IMR-90 (cell line): ENCODE measurements around the gene EPC2. TPM values are rescaled to one million over a fixed set of nuclear protein-coding genes. Genes with fewer than 3 reads are reported as not detected.
A peak's percentile ranks its signal among the peaks of the same experiment; 100 is the strongest.

Experiments
- ATAC-seq: fragments of 200-7000 bp; cut with Tn5 transposase; 2 replicates; pipeline ENCODE4 v1.9.1; 2020; ENCODE audit warnings: low read depth, mild to moderate bottlenecking, moderate library complexity
- BruUV-seq: library from RNA; stranded (reverse); fragments of 400-500 nt; replicated peaks from 2 replicates; lab custom pipeline; 2021; lab: Mats Ljungman, UMichigan
- CTCF ChIA-PET: fragments of 300-600 bp; formaldehyde crosslinking; extraction: SDS; loops from one replicate; lab custom pipeline; 2021; ENCODE audit warnings: antibody characterized with exemption; lab: Yijun Ruan, JAX
- POLR2A ChIA-PET: fragments of 300-600 bp; sonication (Branson Sonifier 250); formaldehyde crosslinking; loops from one replicate; lab custom pipeline; 2022; ENCODE audit warnings: antibody characterized with exemption; ENCODE audit not compliant: unreplicated experiment; lab: Charles Lee
- DNase-seq: peaks from one replicate; pipeline ENCODE4 v3.0.0; 2013
- H2AFZ ChIP-seq: replicated peaks from 2 replicates; pipeline ENCODE3; 2013; ENCODE audit warnings: low read length, mild to moderate bottlenecking; ENCODE audit not compliant: poor library complexity
- H2AK5ac ChIP-seq: 2 replicates; pipeline ENCODE4 v1.6.1; 2013; ENCODE audit warnings: low read depth, low read length, inconsistent platforms
- H2AK9ac ChIP-seq: replicated peaks from 2 replicates; pipeline ENCODE3; 2013; ENCODE audit warnings: mild to moderate bottlenecking, low read depth, low read length, moderate library complexity; ENCODE audit not compliant: poor library complexity
- H2BK120ac ChIP-seq: 2 replicates; pipeline ENCODE4 v1.6.1; 2013; ENCODE audit warnings: low read depth, low read length, inconsistent platforms
- H2BK15ac ChIP-seq: 3 replicates; pipeline ENCODE4 v1.6.1; 2013; ENCODE audit warnings: low read depth, low read length, inconsistent platforms
- H2BK20ac ChIP-seq: 2 replicates; pipeline ENCODE4 v1.6.1; 2013; ENCODE audit warnings: low read depth, mild to moderate bottlenecking, inconsistent platforms, low read length, moderate library complexity
- H2BK5ac ChIP-seq: 2 replicates; pipeline ENCODE4 v1.6.1; 2013; ENCODE audit warnings: mild to moderate bottlenecking, low read depth, low read length, inconsistent platforms; ENCODE audit not compliant: poor library complexity, severe bottlenecking
- H3K14ac ChIP-seq: replicated peaks from 2 replicates; pipeline ENCODE4 v1.6.1; 2013; ENCODE audit warnings: low read depth, low read length, inconsistent platforms
- H3K18ac ChIP-seq: 2 replicates; pipeline ENCODE4 v1.6.1; 2013; ENCODE audit warnings: low read depth, low read length, control low read depth
- H3K23ac ChIP-seq: 2 replicates; pipeline ENCODE4 v1.6.1; 2013; ENCODE audit warnings: low read depth, low read length, inconsistent platforms
- H3K27ac ChIP-seq: 2 replicates; pipeline ENCODE4 v1.5.1; 2013; ENCODE audit warnings: mild to moderate bottlenecking, control low read depth, low read length; ENCODE audit not compliant: insufficient read depth
- H3K27me3 ChIP-seq: 2 replicates; pipeline ENCODE4 v1.6.1; 2013; ENCODE audit warnings: low read length; ENCODE audit not compliant: control insufficient read depth, insufficient read depth
- H3K36me3 ChIP-seq: 2 replicates; pipeline ENCODE4 v1.6.1; 2013; ENCODE audit warnings: low read length, mixed read lengths; ENCODE audit not compliant: control insufficient read depth, insufficient read depth
- H3K4ac ChIP-seq: 2 replicates; pipeline ENCODE4 v1.6.1; 2013; ENCODE audit warnings: low read depth, low read length, inconsistent platforms
- H3K4me1 ChIP-seq: 2 replicates; pipeline ENCODE4 v1.6.1; 2013; ENCODE audit warnings: low read length, mixed read lengths; ENCODE audit not compliant: control insufficient read depth, insufficient read depth
- H3K4me2 ChIP-seq: 2 replicates; pipeline ENCODE4 v1.6.1; 2013; ENCODE audit warnings: low read depth, mild to moderate bottlenecking, control low read depth, low read length, moderate library complexity
- H3K4me3 ChIP-seq: 2 replicates; pipeline ENCODE4 v1.5.1; 2013; ENCODE audit warnings: low read depth, mild to moderate bottlenecking, control low read depth, low read length, moderate library complexity; ENCODE audit not compliant: insufficient read depth
- H3K56ac ChIP-seq: 2 replicates; pipeline ENCODE4 v1.6.1; 2013; ENCODE audit warnings: low read length, inconsistent platforms; ENCODE audit not compliant: insufficient read depth; ENCODE audit errors: extremely low read depth
- H3K79me1 ChIP-seq, 2 experiments: 2 replicates each; pipeline ENCODE4 v1.6.1; 2013; ENCODE audit warnings: low read length in 2 of 2, inconsistent platforms in 1 of 2, low read depth in 1 of 2
- H3K9ac ChIP-seq: 2 replicates; pipeline ENCODE4 v1.6.1; 2013; ENCODE audit warnings: low read depth, low read length, control low read depth
- H3K9me1 ChIP-seq: 2 replicates; pipeline ENCODE4 v1.6.1; 2013; ENCODE audit warnings: low read length, inconsistent platforms; ENCODE audit not compliant: insufficient read depth
- H3K9me3 ChIP-seq: 2 replicates; pipeline ENCODE4 v1.6.1; 2013; ENCODE audit warnings: low read length; ENCODE audit not compliant: control insufficient read depth, insufficient read depth
- H4K20me1 ChIP-seq: 2 replicates; pipeline ENCODE4 v1.6.1; 2013; ENCODE audit warnings: low read length, inconsistent platforms; ENCODE audit not compliant: insufficient read depth
- H4K5ac ChIP-seq: 2 replicates; pipeline ENCODE4 v1.6.1; 2013; ENCODE audit warnings: mild to moderate bottlenecking, low read depth, low read length, control low read depth
- H4K8ac ChIP-seq, 2 experiments: 2 replicates each; pipeline ENCODE4 v1.6.1; 2013; ENCODE audit warnings: low read depth in 2 of 2, low read length in 2 of 2, control low read depth in 1 of 2, inconsistent platforms in 1 of 2
- H4K91ac ChIP-seq: 2 replicates; pipeline ENCODE4 v1.6.1; 2013; ENCODE audit warnings: low read depth, low read length, inconsistent platforms; ENCODE audit not compliant: insufficient read depth
- FOS ChIP-seq: fragments of 150-350 bp; IDR thresholded peaks from 2 replicates; pipeline ENCODE4 v1.6.1; 2016; ENCODE audit warnings: low read depth, low read length
- RCOR1 ChIP-seq: IDR thresholded peaks from 2 replicates; pipeline ENCODE4 v1.6.1; 2012; ENCODE audit warnings: mild to moderate bottlenecking, low read length, improper control_type of control experiment; ENCODE audit not compliant: insufficient replicate concordance
- WGBS, 2 experiments: methylation state at CpG; one replicate each; pipeline versions ENCODE4 v1.1.5 to v1.1.7; 2013; ENCODE audit warnings: missing lambda C conversion rate in 2 of 2; ENCODE audit not compliant: insufficient read length in 1 of 2; ENCODE audit errors: extremely low coverage in 2 of 2; 5-methylcytosine and 5-hydroxymethylcytosine counted together
- dilution Hi-C: fragments of 300-500 bp; cut with HindIII; formaldehyde crosslinking; loops from one replicate; pipeline ENCODE4 v1.14.3; 2018; ENCODE audit warnings: low sequenced_read_pairs; ENCODE audit not compliant: unreplicated experiment
- in situ Hi-C: fragments of 300-500 bp; cut with MboI; formaldehyde crosslinking; loops from 3 replicates; pipeline ENCODE4 v1.14.3; 2019; ENCODE audit warnings: low sequenced_read_pairs, inconsistent platforms, mixed read lengths
- intact Hi-C: fragments of 100-400 bp; cut with micrococcal nuclease; formaldehyde crosslinking; loops from 2 replicates; pipeline ENCODE4 v1.10.0; 2022
- polyA plus RNA-seq, 3 experiments: library from polyadenylated mRNA; depleted of rRNA; stranded (reverse); fragments of >200 nt; gene quantifications; 2 replicates each; pipeline ENCODE4 v1.2.3, GENCODE V29; 2012; ENCODE audit warnings: low replicate concordance in 1 of 3
- total RNA-seq: library from RNA; depleted of rRNA; stranded (reverse); fragments of >200 nt; gene quantifications from 2 replicates; pipeline ENCODE4 v1.2.3, GENCODE V29; 2012

EPC2 gene
- total and polyA plus RNA-seq, 2 of the 4 experiments (the other 2 are of a cell fraction): 10.6 to 22.6 TPM

DNA sequence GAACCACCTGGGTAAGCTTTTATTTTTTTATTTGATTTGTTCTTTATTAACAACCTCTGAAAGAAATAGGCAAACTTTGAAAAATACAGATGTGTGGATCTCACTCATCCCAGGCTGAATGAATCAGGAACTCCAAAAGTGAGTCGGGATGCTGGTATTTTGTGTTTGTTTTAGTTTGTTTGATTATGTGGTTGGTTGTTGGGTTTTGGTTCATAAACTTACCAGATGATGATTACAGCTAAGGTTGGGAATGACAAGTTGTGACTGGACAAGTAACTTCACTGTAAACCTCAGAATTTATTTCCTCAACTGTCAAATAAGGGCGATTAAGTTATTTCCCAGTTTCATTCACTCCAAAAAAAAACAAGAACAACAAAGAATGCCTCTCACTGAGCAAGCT is 150.0 kb downstream of the EPC2 start:
- H3K18ac ChIP-seq: no peak overlapping the region
- DNase-seq (peak; percentile 76), ATAC-seq (peak; percentile 88)
- dilution Hi-C loops: no loop called here
- no peak overlapping the region for H2AFZ ChIP-seq
- no peak overlapping the region for H3K4me3 ChIP-seq
- H2BK20ac ChIP-seq: no peak overlapping the region
- peaks cover 5% of the 10 kb centered on the region; the same call in 1 of the 2 replicates for H4K20me1 ChIP-seq
- no peaks in the 10 kb centered on the region for H3K9me1 ChIP-seq
- H3K56ac ChIP-seq: no peak overlapping the region
- intact Hi-C loops: no loop called here
- H3K79me1 ChIP-seq: no peaks in the 10 kb centered on the region
- H2BK15ac ChIP-seq: no peak overlapping the region
- no peak overlapping the region for H4K5ac ChIP-seq
- ChIA-PET CTCF (no interaction called here), POLR2A (no interaction called here)
- TF ChIP-seq RCOR1 (no peak), FOS (peak; percentile 50; the same call in 1 of the 2 replicates)
- H3K4ac ChIP-seq: no peak overlapping the region
- H2AK9ac ChIP-seq: no peak overlapping the region
- H3K36me3 ChIP-seq: no peaks in the 10 kb centered on the region
- BruUV-seq: no TSS peak
- peaks cover 14% of the 10 kb centered on the region for H3K27me3 ChIP-seq
- no peak overlapping the region for H2BK120ac ChIP-seq
- WGBS, 2 experiments: 50% methylated on average over 1 of the region's 2 CpGs; no CpG with 5 or more reads in 1 of the 2 experiments
- no peak overlapping the region for H2BK5ac ChIP-seq
- no peak overlapping the region for H3K27ac ChIP-seq
- no peak overlapping the region for H4K91ac ChIP-seq
- peaks cover 4% of the 10 kb centered on the region for H3K4me1 ChIP-seq
- in situ Hi-C loops: no loop called here
- H3K9me3 ChIP-seq: no peaks in the 10 kb centered on the region
- no peak overlapping the region for H3K23ac ChIP-seq
- no peak overlapping the region for H3K4me2 ChIP-seq
- no peak overlapping the region for H2AK5ac ChIP-seq
- H4K8ac ChIP-seq: no peak overlapping the region
- H3K14ac ChIP-seq: no peak overlapping the region
- no peak overlapping the region for H3K9ac ChIP-seq
